DMS53 treated with DMSO at 0.1 percent for 48 hours (cell line): Measurements from ENCODE around the gene SLC35B4.
A peak's percentile ranks its signal among the peaks of the same experiment; 100 is the strongest.

ENCODE experiments used
- DNase-seq: peaks from one replicate; lab custom pipeline; 2025; ENCODE audit not compliant: unreplicated experiment; lab: John Stamatoyannopoulos, UW

SLC35B4 gene

GRCh38 chr7:134332892-134333291 is 16.2 kb upstream of the SLC35B4 start:
- DNase-seq: no peak

- DNase-seq: no peak
Measured at GRCh38 chr7:134331393-134331792, 14.7 kb upstream of the SLC35B4 start.

GRCh38 chr7:134330974-134331373 is 14.2 kb upstream of the SLC35B4 start:
- no peak for DNase-seq

- peak; percentile 30 for DNase-seq
Measured at GRCh38 chr7:134329614-134330346, 13.1 kb upstream of the SLC35B4 start.

- DNase-seq: no peak
Measured at GRCh38 chr7:134328900-134329299, 12.2 kb upstream of the SLC35B4 start.

- peak; percentile 23 for DNase-seq
Measured at GRCh38 chr7:134327896-134328295, 11.2 kb upstream of the SLC35B4 start.

GRCh38 chr7:134324107-134324506 is 7.4 kb upstream of the SLC35B4 start:
- no peak for DNase-seq

GRCh38 chr7:134320201-134320600 is 3.5 kb upstream of the SLC35B4 start:
- no peak for DNase-seq

- no peak for DNase-seq
Measured at GRCh38 chr7:134318443-134318842, 1.7 kb upstream of the SLC35B4 start.

GRCh38 chr7:134317434-134317833 is 704 bp upstream of the SLC35B4 start:
- no peak for DNase-seq

GRCh38 chr7:134315679-134316538 is 821 bp downstream of the SLC35B4 start:
- DNase-seq: peak; percentile 5

GRCh38 chr7:134313543-134313942 is 3.2 kb downstream of the SLC35B4 start:
- DNase-seq: no peak

- DNase-seq: no peak
Measured at GRCh38 chr7:134312717-134313116, 4.0 kb downstream of the SLC35B4 start.

- no peak for DNase-seq
Measured at GRCh38 chr7:134311807-134312206, 4.9 kb downstream of the SLC35B4 start.

- no peak for DNase-seq
Measured at GRCh38 chr7:134308548-134308947, 8.2 kb downstream of the SLC35B4 start.

- DNase-seq: no peak
Measured at GRCh38 chr7:134307320-134307719, 9.4 kb downstream of the SLC35B4 start.

- DNase-seq: no peak
Measured at GRCh38 chr7:134302120-134302519, 14.6 kb downstream of the SLC35B4 start.

- no peak for DNase-seq
Measured at GRCh38 chr7:134301592-134301991, 15.1 kb downstream of the SLC35B4 start.

- DNase-seq: no peak
Measured at GRCh38 chr7:134300988-134301387, 15.7 kb downstream of the SLC35B4 start.

GRCh38 chr7:134298902-134299683 is 17.6 kb downstream of the SLC35B4 start:
- DNase-seq: no peak

- DNase-seq: no peak
Measured at GRCh38 chr7:134297489-134297888, 19.2 kb downstream of the SLC35B4 start.
